SK-N-SH (cell line): ENCODE data around the gene IL1F10. TPM values are rescaled to one million over a fixed set of nuclear protein-coding genes. Genes with fewer than 3 reads are reported as not detected.

Experiments used
- CTCF ChIA-PET: fragments of 300-600, 350-600 bp; formaldehyde crosslinking; extraction: SDS; loops from one replicate; lab custom pipeline; 2021; lab: Yijun Ruan, JAX
- POLR2A ChIA-PET: fragments of 350-600 bp; sonication (Branson Sonifier 250); formaldehyde crosslinking; extraction: SDS; loops from one replicate; lab custom pipeline; 2020; ENCODE audit warnings: antibody characterized with exemption, inconsistent platforms; lab: Yijun Ruan, JAX
- DNase-seq: peaks from one replicate; pipeline ENCODE4 v3.0.0; 2012
- H2AFZ ChIP-seq: fragments of 200-600 bp; sonication (generic); 2 replicates; pipeline ENCODE4 v1.8.1; 2016; ENCODE audit warnings: antibody characterized with exemption, mild to moderate bottlenecking, low read depth
- H3F3A ChIP-seq: fragments of 200-600 bp; sonication (generic); replicated peaks from 2 replicates; pipeline ENCODE3; 2016; ENCODE audit warnings: antibody characterized with exemption, mild to moderate bottlenecking; ENCODE audit not compliant: insufficient read depth
- H3K27ac ChIP-seq, 2 experiments: fragments of 200-500 bp in 1 of 2; fragments of 200-600 bp in 1 of 2; sonication (Bioruptor generic) in 1 of 2; sonication (generic), shearing (Covaris generic) in 1 of 2; 2 replicates each; pipeline versions ENCODE4 v1.5.1 to v1.6.1; 2014 to 2016; ENCODE audit warnings: low read depth in 2 of 2, inconsistent platforms in 1 of 2, low read length in 1 of 2, mild to moderate bottlenecking in 1 of 2, mixed read lengths in 1 of 2
- H3K27me3 ChIP-seq: fragments of 200-600 bp; sonication (generic), shearing (Covaris generic); 2 replicates; pipeline ENCODE4 v1.6.1; 2016; ENCODE audit warnings: mixed run types; ENCODE audit not compliant: insufficient read depth
- H3K36me3 ChIP-seq, 2 experiments: fragments of 200-500 bp in 1 of 2; fragments of 200-600 bp in 1 of 2; sonication (Bioruptor generic) in 1 of 2; sonication (generic) in 1 of 2; replicated peaks in 1 of 2; 2 replicates each; pipeline versions ENCODE3 to v1.5.1; 2014 to 2016; ENCODE audit warnings: low read length in 1 of 2, mild to moderate bottlenecking in 1 of 2; ENCODE audit not compliant: insufficient read depth in 2 of 2, control insufficient read depth in 1 of 2
- H3K4me1 ChIP-seq, 2 experiments: fragments of 200-500 bp in 1 of 2; fragments of 200-600 bp in 1 of 2; sonication (Bioruptor generic) in 1 of 2; sonication (generic), shearing (Covaris generic) in 1 of 2; 2 replicates each; pipeline versions ENCODE4 v1.5.1 to v1.6.1; 2014 to 2016; ENCODE audit warnings: low read depth in 1 of 2, low read length in 1 of 2, mixed run types in 1 of 2; ENCODE audit not compliant: insufficient read depth in 2 of 2, control insufficient read depth in 1 of 2
- H3K4me2 ChIP-seq: fragments of 200-600 bp; sonication (generic), shearing (Covaris generic); 2 replicates; pipeline ENCODE4 v1.6.1; 2017; ENCODE audit warnings: mixed run types
- H3K4me3 ChIP-seq, 2 experiments: fragments of 200-500 bp in 1 of 2; fragments of 200-600 bp in 1 of 2; sonication (Bioruptor generic) in 1 of 2; sonication (generic), shearing (Covaris generic) in 1 of 2; 2 replicates each; pipeline versions ENCODE4 v1.5.1 to v1.8.1; 2014 to 2016; ENCODE audit warnings: low read depth in 2 of 2, inconsistent platforms in 1 of 2, low read length in 1 of 2, mild to moderate bottlenecking in 1 of 2, mixed read lengths in 1 of 2, moderate library complexity in 1 of 2
- H3K79me2 ChIP-seq: fragments of 200-600 bp; sonication (generic); 2 replicates; pipeline ENCODE4 v1.8.1; 2017; ENCODE audit warnings: mild to moderate bottlenecking; ENCODE audit not compliant: insufficient read depth
- H3K9ac ChIP-seq: fragments of 200-600 bp; sonication (generic); 2 replicates; pipeline ENCODE4 v1.6.1; 2017; ENCODE audit warnings: mixed run types
- H3K9me2 ChIP-seq: fragments of 200-600 bp; sonication (generic); 2 replicates; pipeline ENCODE4 v1.6.1; 2017; ENCODE audit warnings: mixed run types
- H3K9me3 ChIP-seq: fragments of 200-600 bp; sonication (generic); 2 replicates; pipeline ENCODE4 v1.6.1; 2017; ENCODE audit warnings: mixed run types, mild to moderate bottlenecking, moderate library complexity
- H4K20me1 ChIP-seq: fragments of 200-600 bp; sonication (generic); 2 replicates; pipeline ENCODE4 v1.6.1; 2017; ENCODE audit warnings: mild to moderate bottlenecking, mixed run types; ENCODE audit not compliant: insufficient read depth
- FOXJ3 ChIP-seq: sonication (generic); formaldehyde crosslinking; IDR thresholded peaks from 2 replicates; pipeline ENCODE4 v1.5.1; 2020; ENCODE audit warnings: mild to moderate bottlenecking, missing genetic modification reagents
- MXI1 ChIP-seq: IDR thresholded peaks from 2 replicates; pipeline ENCODE4 v1.6.1; 2012; ENCODE audit warnings: mild to moderate bottlenecking, low read depth, low read length, improper control_type of control experiment
- POLR2AphosphoS5 ChIP-seq: IDR thresholded peaks from 2 replicates; pipeline ENCODE4 v1.6.1; 2012; ENCODE audit warnings: low read depth, low read length
- RFX5 ChIP-seq: IDR thresholded peaks from 2 replicates; pipeline ENCODE4 v1.6.1; 2012; ENCODE audit warnings: mild to moderate bottlenecking, improper control_type of control experiment, low read length
- RXRA ChIP-seq: IDR thresholded peaks from 2 replicates; pipeline ENCODE4 v1.4.0; 2012; ENCODE audit warnings: low read depth, mild to moderate bottlenecking, borderline replicate concordance
- SIN3A ChIP-seq: IDR thresholded peaks from 2 replicates; pipeline ENCODE4 v1.6.1; 2012; ENCODE audit warnings: low read depth, mild to moderate bottlenecking, low read length, moderate library complexity, borderline replicate concordance
- YY1 ChIP-seq: IDR thresholded peaks from 2 replicates; pipeline ENCODE4 v1.4.0; 2012; ENCODE audit warnings: low read depth, mild to moderate bottlenecking
- WGBS: methylation state at CpG from one replicate; pipeline ENCODE4 v1.1.6; 2017; ENCODE audit warnings: low lambda C conversion rate; 5-methylcytosine and 5-hydroxymethylcytosine counted together
- polyA plus RNA-seq, 3 experiments: library from polyadenylated mRNA; depleted of rRNA; stranded (reverse); fragments of >200 nt; gene quantifications; 2 replicates each; pipeline ENCODE4 v1.2.3, GENCODE V29; 2012
- TF ChIP-seq, protein P1 (sequence below): fragments of 150-350 bp; IDR thresholded peaks from 2 replicates; pipeline ENCODE4 v1.6.1; 2017; ENCODE audit warnings: antibody characterized with exemption, low read length, low read depth, borderline replicate concordance
- TF ChIP-seq, protein P2 (sequence below): IDR thresholded peaks from 2 replicates; pipeline ENCODE4 v1.4.0; 2012; ENCODE audit warnings: low read depth, borderline replicate concordance
- TF ChIP-seq, protein P3 (sequence below): fragments of 150-350 bp; IDR thresholded peaks from 2 replicates; pipeline ENCODE4 v1.6.1; 2016; ENCODE audit warnings: mild to moderate bottlenecking, low read depth, low read length
- TF ChIP-seq, protein P4 (sequence below): IDR thresholded peaks from 2 replicates; pipeline ENCODE4; 2012
- TF ChIP-seq, protein P5 (sequence below): IDR thresholded peaks from 2 replicates; pipeline ENCODE4 v1.6.1; 2012; ENCODE audit warnings: mild to moderate bottlenecking, low read depth, low read length, moderate library complexity

IL1F10 gene
- polyA plus RNA-seq, 1 of the 3 experiments (the other 2 are of a cell fraction): not detected

DNA sequence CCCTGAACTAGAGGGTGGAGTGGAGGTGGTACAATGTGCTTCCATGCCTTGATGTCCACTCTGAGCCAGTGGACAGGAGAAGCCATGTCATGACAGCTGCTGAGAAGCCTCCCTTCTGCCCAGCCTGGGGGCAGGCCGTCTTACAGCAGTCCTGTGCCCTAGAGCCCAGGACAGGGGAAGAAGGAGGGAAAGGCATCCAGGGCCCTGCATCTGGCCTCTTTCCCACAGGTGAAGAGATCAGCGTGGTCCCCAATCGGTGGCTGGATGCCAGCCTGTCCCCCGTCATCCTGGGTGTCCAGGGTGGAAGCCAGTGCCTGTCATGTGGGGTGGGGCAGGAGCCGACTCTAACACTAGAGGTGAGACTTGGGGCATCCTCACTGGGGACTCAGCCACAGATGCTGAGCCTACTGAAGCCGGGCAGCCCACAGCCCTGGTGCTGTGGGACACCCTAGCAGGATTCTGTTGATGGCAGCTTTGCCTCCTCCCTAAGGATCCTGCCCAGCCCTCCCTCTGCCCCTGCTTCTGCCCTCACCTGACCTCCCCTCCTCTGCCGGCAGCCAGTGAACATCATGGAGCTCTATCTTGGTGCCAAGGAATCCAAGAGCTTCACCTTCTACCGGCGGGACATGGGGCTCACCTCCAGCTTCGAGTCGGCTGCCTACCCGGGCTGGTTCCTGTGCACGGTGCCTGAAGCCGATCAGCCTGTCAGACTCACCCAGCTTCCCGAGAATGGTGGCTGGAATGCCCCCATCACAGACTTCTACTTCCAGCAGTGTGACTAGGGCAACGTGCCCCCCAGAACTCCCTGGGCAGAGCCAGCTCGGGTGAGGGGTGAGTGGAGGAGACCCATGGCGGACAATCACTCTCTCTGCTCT is 5.6 kb upstream of the IL1F10 start:
- H3K27ac ChIP-seq: no peak overlapping the region
- WGBS: 1% methylated on average over 12 of the region's 18 CpGs
- H3K9me3 ChIP-seq: no peaks in the 10 kb centered on the region
- no peaks in the 10 kb centered on the region for H3F3A ChIP-seq
- no peak for DNase-seq
- H3K79me2 ChIP-seq: no peaks in the 10 kb centered on the region
- no peaks in the 10 kb centered on the region for H3K36me3 ChIP-seq
- H2AFZ ChIP-seq: no peak overlapping the region
- no peak overlapping the region for H3K4me3 ChIP-seq
- no peak overlapping the region for H3K4me2 ChIP-seq
- TF ChIP-seq RFX5: no peak
- TF ChIP-seq, protein P1, sequence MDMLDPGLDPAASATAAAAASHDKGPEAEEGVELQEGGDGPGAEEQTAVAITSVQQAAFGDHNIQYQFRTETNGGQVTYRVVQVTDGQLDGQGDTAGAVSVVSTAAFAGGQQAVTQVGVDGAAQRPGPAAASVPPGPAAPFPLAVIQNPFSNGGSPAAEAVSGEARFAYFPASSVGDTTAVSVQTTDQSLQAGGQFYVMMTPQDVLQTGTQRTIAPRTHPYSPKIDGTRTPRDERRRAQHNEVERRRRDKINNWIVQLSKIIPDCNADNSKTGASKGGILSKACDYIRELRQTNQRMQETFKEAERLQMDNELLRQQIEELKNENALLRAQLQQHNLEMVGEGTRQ: no peak
- TF ChIP-seq POLR2AphosphoS5: no peak
- no peaks in the 10 kb centered on the region for H3K4me1 ChIP-seq
- H3K9me2 ChIP-seq: no peaks in the 10 kb centered on the region
- no peaks in the 10 kb centered on the region; the same call in 1 of the 2 replicates for H3K27me3 ChIP-seq
- ChIA-PET POLR2A (no interaction called here), CTCF (no interaction called here)
- H4K20me1 ChIP-seq: no peaks in the 10 kb centered on the region
- no peak overlapping the region for H3K9ac ChIP-seq

DNA sequence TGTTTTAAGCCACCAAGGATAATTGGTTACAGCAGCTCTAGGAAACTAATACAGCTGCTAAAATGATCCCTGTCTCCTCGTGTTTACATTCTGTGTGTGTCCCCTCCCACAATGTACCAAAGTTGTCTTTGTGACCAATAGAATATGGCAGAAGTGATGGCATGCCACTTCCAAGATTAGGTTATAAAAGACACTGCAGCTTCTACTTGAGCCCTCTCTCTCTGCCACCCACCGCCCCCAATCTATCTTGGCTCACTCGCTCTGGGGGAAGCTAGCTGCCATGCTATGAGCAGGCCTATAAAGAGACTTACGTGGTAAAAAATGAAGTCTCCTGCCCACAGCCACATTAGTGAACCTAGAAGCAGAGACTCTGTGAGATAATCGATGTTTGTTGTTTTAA is 3.5 kb upstream of the IL1F10 start:
- no peaks in the 10 kb centered on the region for H3F3A ChIP-seq
- H3K27ac ChIP-seq: no peak overlapping the region
- no peak overlapping the region for H3K4me3 ChIP-seq
- H3K4me2 ChIP-seq: no peak overlapping the region
- ChIA-PET POLR2A (no interaction called here), CTCF (interaction anchor here (1.1 kb wide), 1 partner anchor 16 kb away, joined by 4 read pairs; no protein-coding TSS in a partner anchor)
- H3K79me2 ChIP-seq: no peaks in the 10 kb centered on the region
- DNase-seq: no peak
- H4K20me1 ChIP-seq: no peaks in the 10 kb centered on the region
- no peak overlapping the region for H2AFZ ChIP-seq
- 1% methylated on average over 5 of the region's 5 CpGs for WGBS
- H3K27me3 ChIP-seq: no peaks in the 10 kb centered on the region; the same call in 1 of the 2 replicates
- H3K4me1 ChIP-seq: no peaks in the 10 kb centered on the region
- no peaks in the 10 kb centered on the region for H3K9me3 ChIP-seq
- no peaks in the 10 kb centered on the region for H3K36me3 ChIP-seq
- H3K9ac ChIP-seq: no peak overlapping the region
- TF ChIP-seq SIN3A (no peak), YY1 (no peak), RXRA (no peak), RFX5 (no peak), FOXJ3 (CRISPR knock-in tag) (no peak), MXI1 (no peak)
- TF ChIP-seq, protein P2, sequence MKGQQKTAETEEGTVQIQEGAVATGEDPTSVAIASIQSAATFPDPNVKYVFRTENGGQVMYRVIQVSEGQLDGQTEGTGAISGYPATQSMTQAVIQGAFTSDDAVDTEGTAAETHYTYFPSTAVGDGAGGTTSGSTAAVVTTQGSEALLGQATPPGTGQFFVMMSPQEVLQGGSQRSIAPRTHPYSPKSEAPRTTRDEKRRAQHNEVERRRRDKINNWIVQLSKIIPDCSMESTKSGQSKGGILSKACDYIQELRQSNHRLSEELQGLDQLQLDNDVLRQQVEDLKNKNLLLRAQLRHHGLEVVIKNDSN: no peak
- TF ChIP-seq, protein P3, sequence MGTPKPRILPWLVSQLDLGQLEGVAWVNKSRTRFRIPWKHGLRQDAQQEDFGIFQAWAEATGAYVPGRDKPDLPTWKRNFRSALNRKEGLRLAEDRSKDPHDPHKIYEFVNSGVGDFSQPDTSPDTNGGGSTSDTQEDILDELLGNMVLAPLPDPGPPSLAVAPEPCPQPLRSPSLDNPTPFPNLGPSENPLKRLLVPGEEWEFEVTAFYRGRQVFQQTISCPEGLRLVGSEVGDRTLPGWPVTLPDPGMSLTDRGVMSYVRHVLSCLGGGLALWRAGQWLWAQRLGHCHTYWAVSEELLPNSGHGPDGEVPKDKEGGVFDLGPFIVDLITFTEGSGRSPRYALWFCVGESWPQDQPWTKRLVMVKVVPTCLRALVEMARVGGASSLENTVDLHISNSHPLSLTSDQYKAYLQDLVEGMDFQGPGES: no peak
- TF ChIP-seq, protein P4, sequence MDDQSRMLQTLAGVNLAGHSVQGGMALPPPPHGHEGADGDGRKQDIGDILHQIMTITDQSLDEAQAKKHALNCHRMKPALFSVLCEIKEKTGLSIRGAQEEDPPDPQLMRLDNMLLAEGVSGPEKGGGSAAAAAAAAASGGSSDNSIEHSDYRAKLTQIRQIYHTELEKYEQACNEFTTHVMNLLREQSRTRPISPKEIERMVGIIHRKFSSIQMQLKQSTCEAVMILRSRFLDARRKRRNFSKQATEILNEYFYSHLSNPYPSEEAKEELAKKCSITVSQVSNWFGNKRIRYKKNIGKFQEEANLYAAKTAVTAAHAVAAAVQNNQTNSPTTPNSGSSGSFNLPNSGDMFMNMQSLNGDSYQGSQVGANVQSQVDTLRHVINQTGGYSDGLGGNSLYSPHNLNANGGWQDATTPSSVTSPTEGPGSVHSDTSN: no peak
- TF ChIP-seq, protein P5, sequence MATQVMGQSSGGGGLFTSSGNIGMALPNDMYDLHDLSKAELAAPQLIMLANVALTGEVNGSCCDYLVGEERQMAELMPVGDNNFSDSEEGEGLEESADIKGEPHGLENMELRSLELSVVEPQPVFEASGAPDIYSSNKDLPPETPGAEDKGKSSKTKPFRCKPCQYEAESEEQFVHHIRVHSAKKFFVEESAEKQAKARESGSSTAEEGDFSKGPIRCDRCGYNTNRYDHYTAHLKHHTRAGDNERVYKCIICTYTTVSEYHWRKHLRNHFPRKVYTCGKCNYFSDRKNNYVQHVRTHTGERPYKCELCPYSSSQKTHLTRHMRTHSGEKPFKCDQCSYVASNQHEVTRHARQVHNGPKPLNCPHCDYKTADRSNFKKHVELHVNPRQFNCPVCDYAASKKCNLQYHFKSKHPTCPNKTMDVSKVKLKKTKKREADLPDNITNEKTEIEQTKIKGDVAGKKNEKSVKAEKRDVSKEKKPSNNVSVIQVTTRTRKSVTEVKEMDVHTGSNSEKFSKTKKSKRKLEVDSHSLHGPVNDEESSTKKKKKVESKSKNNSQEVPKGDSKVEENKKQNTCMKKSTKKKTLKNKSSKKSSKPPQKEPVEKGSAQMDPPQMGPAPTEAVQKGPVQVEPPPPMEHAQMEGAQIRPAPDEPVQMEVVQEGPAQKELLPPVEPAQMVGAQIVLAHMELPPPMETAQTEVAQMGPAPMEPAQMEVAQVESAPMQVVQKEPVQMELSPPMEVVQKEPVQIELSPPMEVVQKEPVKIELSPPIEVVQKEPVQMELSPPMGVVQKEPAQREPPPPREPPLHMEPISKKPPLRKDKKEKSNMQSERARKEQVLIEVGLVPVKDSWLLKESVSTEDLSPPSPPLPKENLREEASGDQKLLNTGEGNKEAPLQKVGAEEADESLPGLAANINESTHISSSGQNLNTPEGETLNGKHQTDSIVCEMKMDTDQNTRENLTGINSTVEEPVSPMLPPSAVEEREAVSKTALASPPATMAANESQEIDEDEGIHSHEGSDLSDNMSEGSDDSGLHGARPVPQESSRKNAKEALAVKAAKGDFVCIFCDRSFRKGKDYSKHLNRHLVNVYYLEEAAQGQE: no peak
- H3K9me2 ChIP-seq: no peaks in the 10 kb centered on the region
